Activated B cell treated with CpG ODN at 0.5 μM for 24 hours (primary cell): ENCODE results near the gene AFF3. TPM values are rescaled to one million over a fixed set of nuclear protein-coding genes. Genes with fewer than 3 reads are reported as not detected.
A peak's percentile ranks its signal among the peaks of the same experiment; 100 is the strongest.

Source experiments
- ATAC-seq: fragments of 200-7000 bp; cut with Tn5 transposase; one replicate; pipeline ENCODE4 v1.10.0; 2021; ENCODE audit warnings: low read depth, mild to moderate bottlenecking, moderate library complexity
- CTCF ChIA-PET: fragments of 350-600 bp; sonication (Branson Sonifier 250); formaldehyde crosslinking; loops from one replicate; lab custom pipeline; 2021; ENCODE audit warnings: antibody characterized with exemption; lab: Charles Lee
- POLR2A ChIA-PET: fragments of 350-600 bp; sonication (Branson Sonifier 250); formaldehyde crosslinking; loops from one replicate; lab custom pipeline; 2021; ENCODE audit warnings: antibody characterized with exemption; lab: Charles Lee
- DNase-seq: peaks from one replicate; pipeline ENCODE4 v3.0.0; 2022
- H3K27ac Mint-ChIP-seq: one replicate; pipeline ENCODE4 v1.8.0; 2020; ENCODE audit warnings: mixed read lengths
- H3K27me3 Mint-ChIP-seq: one replicate; pipeline ENCODE4 v1.8.0; 2021; ENCODE audit warnings: mixed read lengths
- H3K36me3 Mint-ChIP-seq: one replicate; pipeline ENCODE4 v1.8.0; 2021; ENCODE audit warnings: low read depth, mixed read lengths
- H3K4me1 Mint-ChIP-seq: one replicate; pipeline ENCODE4 v1.8.0; 2021; ENCODE audit warnings: mixed read lengths
- H3K4me3 Mint-ChIP-seq: one replicate; pipeline ENCODE4 v1.8.0; 2020; ENCODE audit warnings: mild to moderate bottlenecking, mixed read lengths
- H3K9me3 Mint-ChIP-seq: one replicate; pipeline ENCODE4 v1.8.0; 2020; ENCODE audit warnings: mixed read lengths
- intact Hi-C: fragments of 100-400 bp; cut with micrococcal nuclease; formaldehyde crosslinking; loops from one replicate; pipeline ENCODE4 v1.15.1; 2024
- total RNA-seq: library from RNA; stranded (reverse); gene quantifications from 2 replicates; pipeline ENCODE4 v1.2.3, GENCODE V29; 2022
- TF ChIP-seq, protein P1 (sequence below): fragments of 200-600 bp; IDR thresholded peaks from one replicate; pipeline ENCODE4 v1.8.0; 2022; ENCODE audit warnings: antibody characterized with exemption, mild to moderate bottlenecking

AFF3 gene
- total RNA-seq, 1 donor from 2014 or later, result 271 TPM

- Mint-ChIP-seq H3K27ac (no peak overlapping the region), H3K4me1 (no peaks in the 10 kb centered on the region), H3K36me3 (peaks cover 83% of the 10 kb centered on the region), H3K4me3 (no peak overlapping the region), H3K27me3 (no peaks in the 10 kb centered on the region), H3K9me3 (peaks cover 4% of the 10 kb centered on the region)
- DNase-seq (no peak), ATAC-seq (no peak)
- CTCF ChIA-PET, result no interaction called here
- TF ChIP-seq, protein P1, sequence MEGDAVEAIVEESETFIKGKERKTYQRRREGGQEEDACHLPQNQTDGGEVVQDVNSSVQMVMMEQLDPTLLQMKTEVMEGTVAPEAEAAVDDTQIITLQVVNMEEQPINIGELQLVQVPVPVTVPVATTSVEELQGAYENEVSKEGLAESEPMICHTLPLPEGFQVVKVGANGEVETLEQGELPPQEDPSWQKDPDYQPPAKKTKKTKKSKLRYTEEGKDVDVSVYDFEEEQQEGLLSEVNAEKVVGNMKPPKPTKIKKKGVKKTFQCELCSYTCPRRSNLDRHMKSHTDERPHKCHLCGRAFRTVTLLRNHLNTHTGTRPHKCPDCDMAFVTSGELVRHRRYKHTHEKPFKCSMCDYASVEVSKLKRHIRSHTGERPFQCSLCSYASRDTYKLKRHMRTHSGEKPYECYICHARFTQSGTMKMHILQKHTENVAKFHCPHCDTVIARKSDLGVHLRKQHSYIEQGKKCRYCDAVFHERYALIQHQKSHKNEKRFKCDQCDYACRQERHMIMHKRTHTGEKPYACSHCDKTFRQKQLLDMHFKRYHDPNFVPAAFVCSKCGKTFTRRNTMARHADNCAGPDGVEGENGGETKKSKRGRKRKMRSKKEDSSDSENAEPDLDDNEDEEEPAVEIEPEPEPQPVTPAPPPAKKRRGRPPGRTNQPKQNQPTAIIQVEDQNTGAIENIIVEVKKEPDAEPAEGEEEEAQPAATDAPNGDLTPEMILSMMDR, result no peak
- POLR2A ChIA-PET, result no interaction called here
- intact Hi-C loops, result no loop called here
These were observed 490.3 kb downstream of the AFF3 start for GRCh38 chr2:99651930-99652670.

GRCh38 chr2:99648906-99649789, 493.2 kb downstream of the AFF3 start:
- no peak overlapping the region for H3K4me3 Mint-ChIP-seq
- DNase-seq, result no peak
- ChIA-PET POLR2A (no interaction called here), CTCF (no interaction called here)
- H3K4me1 Mint-ChIP-seq, result peaks cover 3% of the 10 kb centered on the region
- H3K27ac Mint-ChIP-seq, result no peak overlapping the region
- H3K36me3 Mint-ChIP-seq, result peaks cover 88% of the 10 kb centered on the region
- peaks cover 4% of the 10 kb centered on the region for H3K9me3 Mint-ChIP-seq
- no peak for ATAC-seq
- H3K27me3 Mint-ChIP-seq, result no peaks in the 10 kb centered on the region
- TF ChIP-seq, protein P1, result no peak
- intact Hi-C loops, result no loop called here

- no peaks in the 10 kb centered on the region for H3K27me3 Mint-ChIP-seq
- DNase-seq, result no peak
- peak overlapping the region; percentile 5 for H3K27ac Mint-ChIP-seq
- peaks cover 91% of the 10 kb centered on the region for H3K36me3 Mint-ChIP-seq
- intact Hi-C loops, result no loop called here
- H3K9me3 Mint-ChIP-seq, result peaks cover 4% of the 10 kb centered on the region
- peaks cover 6% of the 10 kb centered on the region for H3K4me1 Mint-ChIP-seq
- TF ChIP-seq, protein P1, result no peak
- ChIA-PET POLR2A (no interaction called here), CTCF (no interaction called here)
- no peak for ATAC-seq
- no peak overlapping the region for H3K4me3 Mint-ChIP-seq
These were observed 494.1 kb downstream of the AFF3 start for GRCh38 chr2:99648178-99648844.

GRCh38 chr2:99645960-99646359, 496.4 kb downstream of the AFF3 start:
- Mint-ChIP-seq H3K4me1 (peaks cover 23% of the 10 kb centered on the region), H3K9me3 (peaks cover 4% of the 10 kb centered on the region), H3K36me3 (peaks cover 83% of the 10 kb centered on the region), H3K4me3 (no peak overlapping the region), H3K27ac (no peak overlapping the region), H3K27me3 (no peaks in the 10 kb centered on the region)
- no peak for ATAC-seq
- ChIA-PET CTCF (no interaction called here), POLR2A (no interaction called here)
- intact Hi-C loops, result no loop called here
- DNase-seq, result no peak
- TF ChIP-seq, protein P1, result no peak

- no peak overlapping the region for H3K4me3 Mint-ChIP-seq
- no peak overlapping the region for H3K27ac Mint-ChIP-seq
- peaks cover 79% of the 10 kb centered on the region for H3K36me3 Mint-ChIP-seq
- intact Hi-C loops, result no loop called here
- DNase-seq (no peak), ATAC-seq (no peak)
- CTCF ChIA-PET, result no interaction called here
- POLR2A ChIA-PET, result no interaction called here
- peaks cover 36% of the 10 kb centered on the region for H3K4me1 Mint-ChIP-seq
- TF ChIP-seq, protein P1, result no peak
- H3K9me3 Mint-ChIP-seq, result peaks cover 4% of the 10 kb centered on the region
- no peaks in the 10 kb centered on the region for H3K27me3 Mint-ChIP-seq
These were observed 498.0 kb downstream of the AFF3 start for GRCh38 chr2:99644419-99644787.
